ENCODE data around the gene PTPRN2.

The PTPRN2 gene

GRCh38 chr7:158392251-158392650, 195.4 kb downstream of the PTPRN2 start:
- no peak for TF ChIP-seq CTCF (IDR thresholded peaks at IDR 0.05; ENCODE audit: borderline replicate concordance, insufficient read depth, low read depth, low read length)
- H3K4me3 ChIP-seq (ENCODE audit: low read depth, low read length): no peak overlapping the region

GRCh38 chr7:158391541-158391940, 196.1 kb downstream of the PTPRN2 start:
- TF ChIP-seq CTCF (IDR thresholded peaks at IDR 0.05; ENCODE audit: borderline replicate concordance, insufficient read depth, low read depth, low read length): no peak
- no peak overlapping the region for H3K4me3 ChIP-seq (ENCODE audit: low read depth, low read length)

- TF ChIP-seq CTCF (IDR thresholded peaks at IDR 0.05; ENCODE audit: borderline replicate concordance, insufficient read depth, low read depth, low read length): no peak
- no peak overlapping the region for H3K4me3 ChIP-seq (ENCODE audit: low read depth, low read length)
Measured at GRCh38 chr7:158391141-158391540, 196.5 kb downstream of the PTPRN2 start.

- no peak overlapping the region for H3K4me3 ChIP-seq (ENCODE audit: low read depth, low read length)
- TF ChIP-seq CTCF (IDR thresholded peaks at IDR 0.05; ENCODE audit: borderline replicate concordance, insufficient read depth, low read depth, low read length): no peak
Measured at GRCh38 chr7:158390460-158390859, 197.2 kb downstream of the PTPRN2 start.

GRCh38 chr7:158389514-158390425, 197.9 kb downstream of the PTPRN2 start:
- no peak for TF ChIP-seq CTCF (IDR thresholded peaks at IDR 0.05; ENCODE audit: borderline replicate concordance, insufficient read depth, low read depth, low read length)
- H3K4me3 ChIP-seq (ENCODE audit: low read depth, low read length): no peak overlapping the region

GRCh38 chr7:158388928-158389327, 198.7 kb downstream of the PTPRN2 start:
- no peak for TF ChIP-seq CTCF (IDR thresholded peaks at IDR 0.05; ENCODE audit: borderline replicate concordance, insufficient read depth, low read depth, low read length)
- H3K4me3 ChIP-seq (ENCODE audit: low read depth, low read length): no peak overlapping the region

GRCh38 chr7:158388072-158388471, 199.6 kb downstream of the PTPRN2 start:
- no peak overlapping the region for H3K4me3 ChIP-seq (ENCODE audit: low read depth, low read length)
- TF ChIP-seq CTCF (IDR thresholded peaks at IDR 0.05; ENCODE audit: borderline replicate concordance, insufficient read depth, low read depth, low read length): no peak
